ENCODE results near the gene CUX1. TPM values are rescaled to one million over a fixed set of nuclear protein-coding genes. Genes with fewer than 3 reads are reported as not detected.
"Not testable (repeated sequence)": the region's sequence is repeated elsewhere in the genome, so short reads cannot be mapped to it uniquely, and the experiment has no call there.

Gene CUX1
- total RNA-seq, 4 donors from 2014 or later: 58.2 to 295 (median 76.9) TPM

GRCh38 chr7:102295346-102296178 is 478.1 kb downstream of the CUX1 start:
- H3K27ac ChIP-seq: no peak overlapping the region
- no peaks in the 10 kb centered on the region for H3K9me3 ChIP-seq
- H3K4me1 ChIP-seq: no peaks in the 10 kb centered on the region
- no peak for TF ChIP-seq POLR2A (IDR thresholded peaks at IDR 0.05)
- TF ChIP-seq, protein P1, sequence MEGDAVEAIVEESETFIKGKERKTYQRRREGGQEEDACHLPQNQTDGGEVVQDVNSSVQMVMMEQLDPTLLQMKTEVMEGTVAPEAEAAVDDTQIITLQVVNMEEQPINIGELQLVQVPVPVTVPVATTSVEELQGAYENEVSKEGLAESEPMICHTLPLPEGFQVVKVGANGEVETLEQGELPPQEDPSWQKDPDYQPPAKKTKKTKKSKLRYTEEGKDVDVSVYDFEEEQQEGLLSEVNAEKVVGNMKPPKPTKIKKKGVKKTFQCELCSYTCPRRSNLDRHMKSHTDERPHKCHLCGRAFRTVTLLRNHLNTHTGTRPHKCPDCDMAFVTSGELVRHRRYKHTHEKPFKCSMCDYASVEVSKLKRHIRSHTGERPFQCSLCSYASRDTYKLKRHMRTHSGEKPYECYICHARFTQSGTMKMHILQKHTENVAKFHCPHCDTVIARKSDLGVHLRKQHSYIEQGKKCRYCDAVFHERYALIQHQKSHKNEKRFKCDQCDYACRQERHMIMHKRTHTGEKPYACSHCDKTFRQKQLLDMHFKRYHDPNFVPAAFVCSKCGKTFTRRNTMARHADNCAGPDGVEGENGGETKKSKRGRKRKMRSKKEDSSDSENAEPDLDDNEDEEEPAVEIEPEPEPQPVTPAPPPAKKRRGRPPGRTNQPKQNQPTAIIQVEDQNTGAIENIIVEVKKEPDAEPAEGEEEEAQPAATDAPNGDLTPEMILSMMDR (IDR thresholded peaks at IDR 0.05): no peak
- H3K4me3 ChIP-seq: no peak overlapping the region
- H3K36me3 ChIP-seq: no peaks in the 10 kb centered on the region
- DNase-seq: no peak
- H3K27me3 ChIP-seq: no peaks in the 10 kb centered on the region
- intact Hi-C loops (cut with DNase I; ENCODE audit: low total_unique reads): no loop called here

DNA sequence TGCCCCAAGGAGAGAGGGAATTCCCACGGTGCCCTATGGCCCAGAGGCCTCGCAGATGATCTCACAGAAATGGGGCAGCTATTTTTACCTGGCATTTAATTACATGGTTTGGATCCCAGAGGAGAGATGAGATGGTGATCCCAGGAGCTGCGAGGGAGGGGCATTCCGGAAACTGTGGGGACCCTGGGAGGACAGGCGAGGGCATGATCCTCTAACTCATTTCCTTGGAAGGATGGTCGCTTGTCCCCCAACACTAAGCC is 478.7 kb downstream of the CUX1 start:
- intact Hi-C loops (cut with DNase I; ENCODE audit: low total_unique reads): no loop called here
- no peak overlapping the region for H3K27ac ChIP-seq

DNA sequence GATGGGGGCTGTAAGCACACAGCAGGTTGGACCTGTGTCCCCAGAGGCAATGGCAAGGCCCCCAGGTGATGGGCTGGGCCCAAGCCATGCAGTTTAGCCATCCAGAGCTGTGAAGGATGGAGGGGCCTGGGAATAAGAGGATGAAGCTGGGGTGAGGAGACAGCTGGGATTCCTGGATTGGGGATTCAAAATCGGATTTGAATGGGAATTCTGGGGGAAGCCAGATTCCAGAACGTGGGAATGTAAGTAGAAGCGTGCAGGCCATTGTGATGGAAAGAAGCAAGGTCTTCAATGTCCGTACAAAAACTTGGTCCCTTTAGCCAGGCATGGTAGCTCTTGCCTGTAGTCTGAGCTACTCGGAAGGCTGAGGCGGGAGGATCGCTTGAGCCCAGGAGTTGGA is 479.1 kb downstream of the CUX1 start:
- Histone ChIP-seq H3K9me3 (no peaks in the 10 kb centered on the region), H3K4me1 (no peaks in the 10 kb centered on the region), H3K36me3 (no peaks in the 10 kb centered on the region), H3K4me3 (no peak overlapping the region), H3K27ac (no peak overlapping the region), H3K27me3 (no peaks in the 10 kb centered on the region)
- intact Hi-C loops (cut with DNase I; ENCODE audit: low total_unique reads): no loop called here
- no peak for TF ChIP-seq POLR2A (IDR thresholded peaks at IDR 0.05)
- TF ChIP-seq, protein P1 (IDR thresholded peaks at IDR 0.05): no peak
- DNase-seq: no peak

More for the DNA sequence above, 478.7 kb downstream of the CUX1 start:
- TF ChIP-seq POLR2A (IDR thresholded peaks at IDR 0.05): no peak
- TF ChIP-seq, protein P1 (IDR thresholded peaks at IDR 0.05): no peak
- no peak for DNase-seq
- H3K36me3 ChIP-seq: no peaks in the 10 kb centered on the region
- no peaks in the 10 kb centered on the region for H3K4me1 ChIP-seq
- no peaks in the 10 kb centered on the region for H3K9me3 ChIP-seq
- no peak overlapping the region for H3K4me3 ChIP-seq
- no peaks in the 10 kb centered on the region for H3K27me3 ChIP-seq

- Histone ChIP-seq H3K4me1 (no peaks in the 10 kb centered on the region), H3K36me3 (no peaks in the 10 kb centered on the region), H3K9me3 (no peaks in the 10 kb centered on the region), H3K27ac (no peak overlapping the region), H3K27me3 (no peaks in the 10 kb centered on the region), H3K4me3 (no peak overlapping the region)
- TF ChIP-seq POLR2A (IDR thresholded peaks at IDR 0.05): no peak
- TF ChIP-seq, protein P1 (IDR thresholded peaks at IDR 0.05): no peak
- DNase-seq: no peak
- intact Hi-C loops (cut with DNase I; ENCODE audit: low total_unique reads): no loop called here
Measured at GRCh38 chr7:102297487-102298218, 480.2 kb downstream of the CUX1 start.

GRCh38 chr7:102300643-102301221 is 483.3 kb downstream of the CUX1 start:
- H3K4me1 ChIP-seq: no peaks in the 10 kb centered on the region
- DNase-seq: no peak
- TF ChIP-seq, protein P1 (IDR thresholded peaks at IDR 0.05): no peak
- TF ChIP-seq POLR2A (IDR thresholded peaks at IDR 0.05): no peak
- no peaks in the 10 kb centered on the region for H3K9me3 ChIP-seq
- H3K36me3 ChIP-seq: no peaks in the 10 kb centered on the region
- no peaks in the 10 kb centered on the region for H3K27me3 ChIP-seq
- no peak overlapping the region for H3K27ac ChIP-seq
- H3K4me3 ChIP-seq: no peak overlapping the region
- intact Hi-C loops (cut with DNase I; ENCODE audit: low total_unique reads): no loop called here

DNA sequence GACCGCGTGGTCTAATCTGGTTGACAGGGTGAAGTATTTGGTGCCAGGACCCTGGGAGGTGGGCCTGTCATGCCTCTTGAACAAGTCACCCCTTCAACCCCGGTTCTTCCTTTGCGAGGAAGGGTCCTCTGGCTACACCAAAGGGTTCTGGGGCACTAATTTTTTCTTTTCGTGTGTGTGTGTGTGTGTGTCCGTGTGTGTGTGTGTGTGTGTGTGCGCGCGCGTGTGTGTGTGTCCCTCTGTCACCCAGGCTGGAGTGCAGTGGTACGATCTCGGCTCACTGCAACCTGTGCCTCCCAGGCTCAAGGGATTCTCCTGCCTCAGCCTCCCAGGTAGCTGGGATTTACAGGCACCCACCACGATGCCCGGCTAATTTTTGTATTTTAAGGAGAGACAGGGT is 483.9 kb downstream of the CUX1 start:
- H3K27me3 ChIP-seq; DNase-seq; H3K27ac ChIP-seq; H3K4me1 ChIP-seq; H3K36me3 ChIP-seq; H3K4me3 ChIP-seq; intact Hi-C loops (cut with DNase I; ENCODE audit: low total_unique reads); H3K9me3 ChIP-seq: not testable (repeated sequence)

Measured in uterus (tissue), 4 donors.